Panc1 (cell line): ENCODE data around the gene LAIR2.

ENCODE experiments used
- CTCF ChIP-seq: fragments of 450-650 bp; IDR thresholded peaks from 2 replicates; pipeline ENCODE4 v1.5.1; 2017; ENCODE audit warnings: mild to moderate bottlenecking
- POLR2AphosphoS5 ChIP-seq: IDR thresholded peaks from 2 replicates; pipeline ENCODE4 v1.6.1; 2012; ENCODE audit warnings: mild to moderate bottlenecking, low read depth, low read length, moderate library complexity
- REST ChIP-seq, 2 experiments: IDR thresholded peaks; 2 replicates each; pipeline ENCODE4 v1.6.1; 2011 to 2012; ENCODE audit warnings: low read depth in 2 of 2, control low read depth in 1 of 2, low read length in 1 of 2, mild to moderate bottlenecking in 1 of 2, moderate library complexity in 1 of 2; ENCODE audit not compliant: insufficient read depth in 1 of 2
- SIN3A ChIP-seq: IDR thresholded peaks from 2 replicates; pipeline ENCODE4 v1.6.1; 2012; ENCODE audit warnings: low read depth, mild to moderate bottlenecking, low read length, moderate library complexity, borderline replicate concordance; ENCODE audit not compliant: insufficient read depth

- TF ChIP-seq POLR2AphosphoS5 (no peak), CTCF (no peak), REST (IDR thresholded peaks at IDR 0.05; ENCODE audit: insufficient read depth in 1 of 2, low read depth in 2 of 2, low read length in 1 of 2) (no peak), SIN3A (no peak)
These were observed 47.6 kb upstream of the LAIR2 start for GRCh38 chr19:54454781-54455675.
